IPS-18a (cell line): Measurements from ENCODE around the gene HSPA1A.

Source experiments
- H3K27ac ChIP-seq: one replicate; pipeline ENCODE4 v1.5.1; 2013; ENCODE audit warnings: low read length
- H3K27me3 ChIP-seq: one replicate; pipeline ENCODE4 v1.6.1; 2013; ENCODE audit warnings: mild to moderate bottlenecking, low read length; ENCODE audit not compliant: control insufficient read depth, insufficient read depth
- H3K36me3 ChIP-seq: one replicate; pipeline ENCODE4 v1.6.1; 2013; ENCODE audit warnings: low read depth, low read length; ENCODE audit not compliant: control insufficient read depth
- H3K4me1 ChIP-seq: one replicate; pipeline ENCODE4 v1.6.1; 2013; ENCODE audit warnings: low read depth, low read length; ENCODE audit not compliant: control insufficient read depth
- H3K4me3 ChIP-seq: one replicate; pipeline ENCODE4 v1.5.1; 2013; ENCODE audit warnings: low read length
- H3K9ac ChIP-seq: one replicate; pipeline ENCODE4 v1.6.1; 2013; ENCODE audit warnings: mild to moderate bottlenecking, low read length, moderate library complexity
- H3K9me3 ChIP-seq: one replicate; pipeline ENCODE4 v1.6.1; 2013; ENCODE audit warnings: low read depth, low read length; ENCODE audit not compliant: control insufficient read depth

Gene HSPA1A

DNA sequence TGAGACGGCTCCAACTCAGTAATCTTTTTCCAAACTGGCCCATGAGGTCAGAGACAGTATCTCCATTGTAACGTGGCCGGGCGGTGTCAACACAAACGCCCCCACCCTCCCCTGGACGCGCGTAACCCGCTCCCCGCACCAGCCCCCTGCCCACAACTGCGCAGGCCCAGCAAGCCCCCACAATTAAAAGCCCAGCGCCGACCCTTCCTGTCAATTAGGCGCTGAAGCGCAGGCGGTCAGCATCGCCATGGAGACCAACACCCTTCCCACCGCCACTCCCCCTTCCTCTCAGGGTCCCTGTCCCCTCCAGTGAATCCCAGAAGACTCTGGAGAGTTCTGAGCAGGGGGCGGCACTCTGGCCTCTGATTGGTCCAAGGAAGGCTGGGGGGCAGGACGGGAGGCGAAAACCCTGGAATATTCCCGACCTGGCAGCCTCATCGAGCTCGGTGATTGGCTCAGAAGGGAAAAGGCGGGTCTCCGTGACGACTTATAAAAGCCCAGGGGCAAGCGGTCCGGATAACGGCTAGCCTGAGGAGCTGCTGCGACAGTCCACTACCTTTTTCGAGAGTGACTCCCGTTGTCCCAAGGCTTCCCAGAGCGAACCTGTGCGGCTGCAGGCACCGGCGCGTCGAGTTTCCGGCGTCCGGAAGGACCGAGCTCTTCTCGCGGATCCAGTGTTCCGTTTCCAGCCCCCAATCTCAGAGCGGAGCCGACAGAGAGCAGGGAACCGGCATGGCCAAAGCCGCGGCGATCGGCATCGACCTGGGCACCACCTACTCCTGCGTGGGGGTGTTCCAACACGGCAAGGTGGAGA is at the start of gene HSPA1A, which contains the start of gene HSPA1L:
HSPA1A (plus strand) TSS at position 519 of the 814 bp plus-strand sequence; CDS start at position 733, 214 bp downstream.
HSPA1L (minus strand) TSS at position 259 of the 814 bp plus-strand sequence. CDS start 3,311 bp downstream, outside the sequence.
- no peaks in the 10 kb centered on the region for H3K9me3 ChIP-seq
- H3K9ac ChIP-seq, result peak within 1 kb of the TSS; percentile 82
- H3K4me3 ChIP-seq, result peak within 1 kb of the TSS; percentile 77
- no peaks in the 10 kb centered on the region for H3K27me3 ChIP-seq
- H3K36me3 ChIP-seq, result no peaks in the 10 kb centered on the region
- peak within 1 kb of the TSS; percentile 94 for H3K27ac ChIP-seq
- H3K4me1 ChIP-seq, result peaks cover 9% of the 10 kb centered on the region

DNA sequence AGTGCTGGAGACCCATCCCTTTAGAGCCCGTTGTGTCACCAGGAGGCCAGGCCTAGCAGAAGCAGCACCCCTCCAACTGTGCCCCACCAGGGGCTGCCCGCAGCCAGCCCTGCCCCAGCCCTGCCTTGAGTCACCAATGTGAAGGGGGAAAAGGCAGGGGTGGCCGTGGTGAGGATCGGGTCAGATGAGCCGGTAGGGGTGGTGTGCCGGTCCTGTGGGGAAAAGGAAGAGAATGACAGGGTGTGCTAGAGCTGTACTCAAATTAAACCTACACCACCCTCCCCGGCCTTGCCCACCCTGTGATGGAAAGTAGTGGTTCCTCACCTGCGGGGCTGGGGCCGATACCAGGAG is 49.8 kb upstream of the HSPA1A start:
- no peak overlapping the region for H3K27ac ChIP-seq
- peaks cover 7% of the 10 kb centered on the region for H3K4me1 ChIP-seq
- no peaks in the 10 kb centered on the region for H3K9me3 ChIP-seq
- H3K27me3 ChIP-seq, result no peaks in the 10 kb centered on the region
- peaks cover 3% of the 10 kb centered on the region for H3K36me3 ChIP-seq
- no peak overlapping the region for H3K4me3 ChIP-seq
- H3K9ac ChIP-seq, result no peak overlapping the region

DNA sequence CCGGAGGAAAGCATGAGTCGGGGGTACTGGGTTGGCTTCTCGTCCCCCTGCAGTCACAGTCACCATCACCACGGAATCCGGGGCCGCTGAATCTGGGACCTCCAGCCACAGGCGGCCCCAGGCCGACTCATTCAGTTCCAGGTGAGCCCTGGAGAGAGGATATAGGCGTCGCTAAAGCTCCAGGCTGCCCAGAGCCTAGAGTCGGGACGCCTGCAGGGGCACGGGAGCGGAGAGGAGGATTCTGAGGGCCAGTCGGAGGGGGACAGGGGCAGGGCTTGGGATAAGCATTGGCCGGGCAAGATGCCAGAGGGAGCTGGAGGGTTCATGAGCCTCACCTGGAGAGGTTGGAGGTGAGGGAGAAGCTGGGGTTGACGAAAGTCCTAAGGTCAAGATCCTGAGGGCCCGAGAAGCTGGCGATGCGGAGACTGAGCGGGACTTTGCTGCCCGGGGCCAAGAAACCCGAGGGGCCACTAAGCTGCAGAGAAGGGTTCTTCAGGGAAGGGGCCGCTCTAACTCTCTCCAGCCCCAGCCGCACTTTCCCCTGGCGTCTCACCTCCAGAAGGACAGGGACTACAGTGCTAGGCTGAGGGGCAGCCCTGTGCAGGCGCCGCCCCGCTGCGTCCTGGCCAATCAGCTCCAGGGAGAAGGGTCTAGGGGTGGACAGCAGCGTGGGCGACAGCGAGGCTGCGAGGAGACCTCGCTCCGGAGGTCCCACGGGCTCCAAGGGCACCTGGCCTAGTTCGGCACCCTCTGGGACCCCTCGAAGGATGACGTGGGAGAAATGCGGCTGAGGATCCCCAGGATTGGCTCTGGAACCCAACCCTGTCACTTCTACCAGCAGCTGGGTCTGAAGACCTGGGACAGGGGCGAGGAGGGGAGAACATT is 49.2 kb upstream of the HSPA1A start:
- peak overlapping the region; percentile 32 for H3K4me3 ChIP-seq
- no peak overlapping the region for H3K27ac ChIP-seq
- H3K27me3 ChIP-seq, result no peaks in the 10 kb centered on the region
- peaks cover 7% of the 10 kb centered on the region for H3K4me1 ChIP-seq
- H3K36me3 ChIP-seq, result peaks cover 3% of the 10 kb centered on the region
- no peak overlapping the region for H3K9ac ChIP-seq
- H3K9me3 ChIP-seq, result no peaks in the 10 kb centered on the region

DNA sequence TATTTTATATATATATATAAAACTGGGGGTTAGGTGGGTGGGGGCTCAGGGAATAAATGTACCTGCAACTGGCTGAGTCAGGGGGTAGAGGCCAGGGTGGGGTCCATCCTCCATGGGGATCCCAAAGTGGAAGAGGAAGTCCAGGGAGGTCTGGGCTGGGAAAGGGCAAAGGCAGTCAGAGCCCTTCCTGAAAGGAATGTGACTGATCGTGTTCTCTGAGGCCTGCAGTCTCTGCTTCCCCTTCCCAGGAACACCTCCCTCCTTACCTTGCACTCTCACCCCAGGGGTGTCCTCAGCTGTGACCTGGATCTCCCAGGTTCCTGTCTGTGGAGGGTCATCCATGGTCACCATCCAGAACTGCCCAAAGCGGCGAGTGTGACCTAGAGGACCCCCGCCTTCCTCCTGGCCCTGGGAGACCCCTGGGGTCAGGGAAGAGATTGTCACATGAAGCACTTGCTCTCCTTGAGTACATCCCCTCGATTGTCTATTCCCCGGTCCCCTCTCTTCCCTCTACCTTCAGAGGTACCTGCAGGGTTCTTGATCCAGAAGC is 48.2 kb upstream of the HSPA1A start:
- peaks cover 7% of the 10 kb centered on the region for H3K4me1 ChIP-seq
- H3K9ac ChIP-seq, result no peak overlapping the region

DNA sequence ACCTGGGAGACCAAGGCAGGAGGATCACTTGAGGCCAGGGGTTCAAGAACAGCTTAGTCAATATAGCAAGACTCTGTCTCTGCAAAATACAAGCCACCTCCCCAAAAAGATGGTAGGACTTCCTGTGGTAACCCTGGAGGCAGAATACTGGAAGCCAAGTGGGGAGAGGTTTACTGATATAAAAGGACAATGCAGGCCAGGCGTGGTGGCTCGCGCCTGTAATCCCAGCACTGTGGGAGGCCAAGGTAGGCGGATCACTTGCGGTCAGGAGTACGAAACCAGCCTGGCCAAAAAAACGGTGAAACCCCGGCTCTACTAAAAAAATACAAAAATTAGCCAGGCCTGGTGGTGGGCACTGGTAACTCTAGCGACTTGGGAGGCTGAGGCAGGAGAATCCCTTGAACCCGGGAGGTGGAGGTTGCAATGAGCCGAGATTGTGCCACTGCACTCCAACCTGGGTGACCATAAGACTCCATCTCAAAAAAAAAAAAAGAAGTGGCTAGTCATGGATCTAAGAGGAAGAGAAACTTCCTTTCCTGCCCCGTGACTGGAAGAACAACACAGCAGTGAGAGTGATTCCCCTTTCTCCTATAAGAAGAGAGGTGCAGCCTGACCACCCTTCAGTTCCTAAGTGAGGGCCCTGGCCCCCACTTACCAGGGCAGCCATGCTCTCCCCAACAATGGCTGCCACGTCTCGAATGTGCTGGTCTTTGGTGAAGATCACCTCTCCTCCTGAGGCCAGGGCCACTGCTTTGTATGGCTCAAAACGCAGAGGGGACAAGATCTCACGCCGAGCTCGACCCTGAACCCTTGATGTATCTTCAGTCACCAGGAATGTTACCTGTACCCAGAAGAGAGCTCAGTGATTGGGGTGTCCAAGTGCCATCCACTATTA is 46.7 kb upstream of the HSPA1A start:
- no peak overlapping the region for H3K9ac ChIP-seq
- no peaks in the 10 kb centered on the region for H3K9me3 ChIP-seq
- peaks cover 3% of the 10 kb centered on the region for H3K4me1 ChIP-seq
- H3K36me3 ChIP-seq, result no peaks in the 10 kb centered on the region
- H3K27me3 ChIP-seq, result no peaks in the 10 kb centered on the region
- H3K27ac ChIP-seq, result no peak overlapping the region
- H3K4me3 ChIP-seq, result no peak overlapping the region

More for the DNA sequence above, 48.2 kb upstream of the HSPA1A start:
- Histone ChIP-seq H3K36me3 (no peaks in the 10 kb centered on the region), H3K9me3 (no peaks in the 10 kb centered on the region), H3K27me3 (no peaks in the 10 kb centered on the region), H3K4me3 (no peak overlapping the region), H3K27ac (no peak overlapping the region)

DNA sequence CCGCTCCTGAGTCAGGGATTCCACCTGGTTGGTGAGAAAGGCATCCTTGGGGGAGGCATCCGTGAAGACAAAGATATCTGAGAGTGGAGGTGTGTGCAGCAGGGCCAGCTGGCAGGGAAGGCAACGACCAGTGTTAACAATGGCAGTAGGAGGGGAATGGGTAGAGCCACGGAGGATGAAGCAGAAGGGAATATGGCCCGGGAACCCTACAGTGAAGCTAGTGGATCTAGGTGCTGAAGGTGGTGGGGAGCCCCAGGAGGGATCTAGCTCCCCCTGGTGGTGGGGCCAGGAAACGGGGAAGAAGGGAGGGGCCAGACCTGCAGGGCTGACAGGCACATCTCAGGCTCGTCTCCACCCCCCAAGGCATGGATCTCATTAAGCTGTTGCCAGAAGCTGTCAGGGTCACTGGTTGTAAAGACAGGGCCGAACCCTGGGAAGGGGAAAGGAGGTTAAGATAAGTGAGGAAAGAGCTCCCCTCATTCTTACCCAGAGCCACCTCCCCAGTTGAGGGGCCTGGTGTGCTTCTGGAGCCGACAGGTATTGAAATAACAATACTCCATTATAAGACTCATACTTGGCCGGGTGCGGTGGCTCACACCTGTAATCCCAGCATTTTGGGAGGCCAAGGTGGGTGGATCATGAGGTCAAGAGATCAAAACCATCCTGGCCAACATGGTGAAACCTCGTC is 45.5 kb upstream of the HSPA1A start:
- H3K27ac ChIP-seq, result no peak overlapping the region
- no peaks in the 10 kb centered on the region for H3K36me3 ChIP-seq
- no peaks in the 10 kb centered on the region for H3K9me3 ChIP-seq
- H3K4me1 ChIP-seq, result no peaks in the 10 kb centered on the region
- H3K9ac ChIP-seq, result no peak overlapping the region
- no peak overlapping the region for H3K4me3 ChIP-seq
- H3K27me3 ChIP-seq, result no peaks in the 10 kb centered on the region

DNA sequence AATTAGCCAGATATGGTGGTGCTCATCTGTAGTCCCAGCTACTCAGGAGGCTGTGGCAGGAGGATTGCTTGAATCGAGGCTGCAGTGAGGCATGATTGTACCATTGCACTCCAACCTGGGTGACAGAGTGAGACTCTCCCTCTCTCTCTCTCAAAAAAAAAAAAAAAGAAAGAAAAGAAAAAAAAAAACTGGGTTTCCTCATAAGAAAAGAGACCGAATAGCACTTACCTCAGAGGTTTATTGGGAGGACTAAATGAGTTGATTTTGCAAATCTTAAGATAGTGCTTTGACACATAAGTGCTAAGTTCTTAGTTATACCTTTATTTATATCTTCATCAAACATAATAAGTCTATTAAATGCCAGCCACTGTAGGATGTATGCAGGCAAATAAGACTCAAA is 44.5 kb upstream of the HSPA1A start:
- Histone ChIP-seq H3K9me3 (no peaks in the 10 kb centered on the region), H3K9ac (no peak overlapping the region), H3K27me3 (no peaks in the 10 kb centered on the region), H3K4me1 (no peaks in the 10 kb centered on the region), H3K36me3 (no peaks in the 10 kb centered on the region), H3K4me3 (no peak overlapping the region), H3K27ac (no peak overlapping the region)

DNA sequence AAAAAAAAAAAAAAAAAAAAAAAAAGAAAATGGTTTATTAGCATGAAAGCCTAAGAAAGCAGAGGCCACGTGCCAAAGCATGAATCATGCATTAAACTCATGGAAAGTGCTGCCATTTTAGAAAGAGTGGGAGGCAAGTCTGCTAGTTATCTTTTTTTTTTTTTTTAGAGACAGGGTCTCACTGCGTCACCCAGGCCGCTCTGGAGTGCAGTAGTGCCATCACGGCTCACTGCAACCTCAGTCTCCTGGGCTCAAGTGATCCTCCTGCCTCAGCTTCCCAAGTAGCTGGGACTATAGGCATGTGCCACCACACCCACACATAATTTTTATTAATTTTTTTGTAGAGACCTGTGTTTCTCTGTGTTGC is 43.4 kb upstream of the HSPA1A start:
- Histone ChIP-seq H3K36me3 (no peaks in the 10 kb centered on the region), H3K9ac (no peak overlapping the region), H3K27ac (no peak overlapping the region), H3K9me3 (no peaks in the 10 kb centered on the region), H3K27me3 (no peaks in the 10 kb centered on the region), H3K4me3 (no peak overlapping the region), H3K4me1 (no peaks in the 10 kb centered on the region)

DNA sequence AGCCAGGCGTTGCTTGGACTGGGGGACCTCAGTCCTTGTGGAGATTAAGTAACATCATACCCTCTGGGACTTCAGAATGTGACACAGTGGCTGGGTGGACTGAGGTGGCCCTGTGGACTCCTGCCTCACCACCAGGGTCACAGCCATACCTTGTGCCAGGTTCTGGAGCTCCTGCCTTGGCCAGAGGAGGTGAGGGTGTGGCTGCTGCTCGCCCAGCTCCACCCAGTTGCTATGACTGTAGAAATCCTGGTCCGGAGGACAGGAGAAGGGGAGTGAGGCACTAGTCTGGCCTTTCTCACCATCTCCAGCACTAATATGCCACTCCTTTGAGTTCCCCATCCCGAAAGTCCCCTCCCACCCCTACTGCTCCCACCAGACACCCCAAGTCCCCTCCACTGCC is 40.2 kb upstream of the HSPA1A start:
- no peak overlapping the region for H3K27ac ChIP-seq
- H3K27me3 ChIP-seq, result no peaks in the 10 kb centered on the region
- H3K9ac ChIP-seq, result no peak overlapping the region
- H3K9me3 ChIP-seq, result no peaks in the 10 kb centered on the region
- no peaks in the 10 kb centered on the region for H3K4me1 ChIP-seq
- H3K4me3 ChIP-seq, result no peak overlapping the region
- peaks cover 25% of the 10 kb centered on the region for H3K36me3 ChIP-seq

DNA sequence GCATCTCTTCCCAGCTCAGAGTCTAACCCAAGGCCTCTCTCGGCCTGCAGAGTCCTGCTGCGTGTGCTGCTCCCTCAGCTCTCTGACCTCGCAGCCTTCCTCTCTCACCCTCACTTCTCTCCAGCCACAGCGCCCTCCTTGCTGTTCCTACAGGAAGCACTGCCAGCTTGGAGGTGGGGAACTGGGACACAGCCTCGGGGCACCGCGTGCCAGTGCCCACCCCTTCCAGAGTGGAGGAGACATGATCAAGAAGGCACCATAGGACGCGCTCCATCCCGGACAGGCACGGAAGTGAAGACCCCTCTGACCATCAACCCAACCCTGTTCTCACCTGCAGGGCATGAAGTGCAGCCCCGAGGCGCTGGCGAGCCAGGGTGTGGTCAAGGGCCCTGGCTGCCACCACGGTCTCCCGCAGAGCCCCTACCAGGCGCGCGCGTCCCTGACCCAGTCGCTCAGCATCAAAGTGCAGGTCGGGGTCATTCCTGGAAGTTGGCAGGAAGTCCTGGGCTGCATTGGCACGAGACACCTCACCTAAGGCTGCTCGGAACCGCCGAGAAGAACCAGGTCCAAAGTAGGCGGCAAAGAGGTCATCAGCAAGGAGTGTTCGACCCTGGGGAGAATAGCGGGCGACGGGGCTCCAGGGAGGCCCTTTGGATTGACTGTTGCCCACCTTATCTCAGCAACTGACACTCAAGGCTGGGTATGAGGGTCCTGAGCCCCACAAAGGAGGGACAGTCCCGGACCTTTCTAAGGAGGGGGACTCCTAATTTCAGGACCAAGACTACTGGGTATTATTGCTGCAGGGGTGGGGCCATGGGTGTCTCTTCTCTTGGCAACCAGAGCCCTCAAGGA is 39.5 kb upstream of the HSPA1A start:
- Histone ChIP-seq H3K9ac (no peak overlapping the region), H3K27ac (no peak overlapping the region), H3K9me3 (no peaks in the 10 kb centered on the region), H3K4me3 (no peak overlapping the region), H3K36me3 (peaks cover 32% of the 10 kb centered on the region), H3K27me3 (no peaks in the 10 kb centered on the region), H3K4me1 (no peaks in the 10 kb centered on the region)
